IPS-11a (cell line): ENCODE results near the gene SMIM14.
"Not testable (repeated sequence)": the region's sequence is repeated elsewhere in the genome, so short reads cannot be mapped to it uniquely, and the experiment has no call there.

Experiments
- H3K4me3 ChIP-seq: one replicate; pipeline ENCODE4 v1.5.1; 2013; ENCODE audit warnings: low read depth, low read length, control low read depth

The SMIM14 gene

GRCh38 chr4:39648213-39648612, 9.5 kb upstream of the SMIM14 start:
- H3K4me3 ChIP-seq, result no peak overlapping the region

GRCh38 chr4:39642885-39643552, 4.4 kb upstream of the SMIM14 start:
- H3K4me3 ChIP-seq, result no peak overlapping the region

- H3K4me3 ChIP-seq, result no peak overlapping the region
Observed at GRCh38 chr4:39641451-39641850, 2.8 kb upstream of the SMIM14 start.

GRCh38 chr4:39637586-39638353, 895 bp downstream of the SMIM14 start:
- H3K4me3 ChIP-seq, result peak overlapping the region; percentile 88

GRCh38 chr4:39637221-39637585, 1.5 kb downstream of the SMIM14 start:
- peak overlapping the region; percentile 88 for H3K4me3 ChIP-seq

GRCh38 chr4:39636531-39637184, 2.0 kb downstream of the SMIM14 start:
- peak overlapping the region; percentile 88 for H3K4me3 ChIP-seq

GRCh38 chr4:39635023-39635422, 3.6 kb downstream of the SMIM14 start:
- H3K4me3 ChIP-seq, result no peak overlapping the region

GRCh38 chr4:39631700-39632079, 7.0 kb downstream of the SMIM14 start:
- H3K4me3 ChIP-seq, result no peak overlapping the region

- H3K4me3 ChIP-seq, result no peak overlapping the region
Observed at GRCh38 chr4:39627413-39627812, 11.3 kb downstream of the SMIM14 start.

GRCh38 chr4:39626913-39627312, 11.8 kb downstream of the SMIM14 start:
- H3K4me3 ChIP-seq, result no peak overlapping the region

GRCh38 chr4:39626261-39626660, 12.4 kb downstream of the SMIM14 start:
- no peak overlapping the region for H3K4me3 ChIP-seq

GRCh38 chr4:39621582-39621981, 17.1 kb downstream of the SMIM14 start:
- H3K4me3 ChIP-seq, result no peak overlapping the region

GRCh38 chr4:39620551-39621313, 17.9 kb downstream of the SMIM14 start:
- no peak overlapping the region for H3K4me3 ChIP-seq

- no peak overlapping the region for H3K4me3 ChIP-seq
Observed at GRCh38 chr4:39617534-39617933, 21.1 kb downstream of the SMIM14 start.

GRCh38 chr4:39616651-39617050, 22.0 kb downstream of the SMIM14 start:
- no peak overlapping the region for H3K4me3 ChIP-seq

GRCh38 chr4:39616112-39616511, 22.6 kb downstream of the SMIM14 start:
- H3K4me3 ChIP-seq, result not testable (repeated sequence)

GRCh38 chr4:39614487-39615162, 24.0 kb downstream of the SMIM14 start:
- H3K4me3 ChIP-seq, result no peak overlapping the region

- no peak overlapping the region for H3K4me3 ChIP-seq
Observed at GRCh38 chr4:39613093-39613656, 25.5 kb downstream of the SMIM14 start.

- H3K4me3 ChIP-seq, result no peak overlapping the region
Observed at GRCh38 chr4:39609454-39609931, 29.2 kb downstream of the SMIM14 start.

- no peak overlapping the region for H3K4me3 ChIP-seq
Observed at GRCh38 chr4:39608451-39608850, 30.2 kb downstream of the SMIM14 start.
